ENCODE measurements around the gene PKP4. TPM values are rescaled to one million over a fixed set of nuclear protein-coding genes. Genes with fewer than 3 reads are reported as not detected.

PKP4 gene
- total and polyA plus RNA-seq, 9 donors: 22.7 to 60.9 (median 46.6) TPM

DNA sequence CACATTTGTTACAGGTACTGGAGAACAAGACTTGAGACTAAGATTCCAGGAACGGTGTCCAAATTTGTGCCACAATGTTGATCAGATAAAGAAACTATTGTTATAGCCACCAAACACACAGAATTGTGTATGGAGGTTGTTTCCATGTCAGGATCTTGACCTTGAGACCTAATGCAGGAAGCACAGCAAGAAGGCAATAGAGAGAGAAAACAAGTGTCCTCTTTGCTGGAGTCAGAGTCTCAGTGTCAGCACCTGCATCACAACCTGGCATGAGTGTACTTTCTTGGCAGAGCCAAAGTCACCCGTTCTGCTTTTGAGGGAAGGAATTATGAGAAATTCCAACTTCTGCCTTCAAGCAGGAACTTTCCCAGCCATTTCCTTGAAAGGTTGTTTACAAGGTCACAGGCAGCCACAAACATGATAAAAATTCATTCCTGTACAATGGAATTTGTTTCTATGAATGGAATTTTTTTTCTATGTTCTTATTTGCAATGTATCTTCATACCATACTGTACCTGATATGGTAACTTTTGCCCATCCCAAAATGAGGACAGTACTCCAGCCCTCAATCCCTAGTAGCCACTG lies 118.4 kb downstream of the PKP4 start:
- no peaks in the 10 kb centered on the region for H3K9me3 ChIP-seq
- no peak overlapping the region for H3K27ac ChIP-seq
- no peak for DNase-seq
- intact Hi-C loops (cut with DNase I): no loop called here
- no peaks in the 10 kb centered on the region for H3K36me3 ChIP-seq
- no peaks in the 10 kb centered on the region for H3K4me1 ChIP-seq (ENCODE audit: insufficient read depth)
- H3K4me3 ChIP-seq: no peak overlapping the region
- no peak for TF ChIP-seq CTCF (IDR thresholded peaks at IDR 0.05)
- no peak for TF ChIP-seq POLR2A (IDR thresholded peaks at IDR 0.05)
- no peak for TF ChIP-seq EP300 (IDR thresholded peaks at IDR 0.05)
- 47 to 56% (median 49%) methylated on average over 2 of the region's 2 CpGs for WGBS, 3 donors
- H3K27me3 ChIP-seq: no peaks in the 10 kb centered on the region

GRCh38 chr2:158577141-158577540 lies 120.4 kb downstream of the PKP4 start:
- H3K27ac ChIP-seq: no peak overlapping the region
- TF ChIP-seq CTCF (IDR thresholded peaks at IDR 0.05) (no peak), POLR2A (IDR thresholded peaks at IDR 0.05) (no peak), EP300 (IDR thresholded peaks at IDR 0.05) (no peak)
- no peak overlapping the region for H3K4me3 ChIP-seq
- intact Hi-C loops (cut with DNase I): no loop called here
- H3K9me3 ChIP-seq: no peaks in the 10 kb centered on the region
- H3K36me3 ChIP-seq: no peaks in the 10 kb centered on the region
- H3K27me3 ChIP-seq: no peaks in the 10 kb centered on the region
- 94 to 98% (median 95%) methylated on average over 5 of the region's 5 CpGs for WGBS, 3 donors
- no peaks in the 10 kb centered on the region for H3K4me1 ChIP-seq (ENCODE audit: insufficient read depth)
- no peak for DNase-seq

- no peak for TF ChIP-seq POLR2A (IDR thresholded peaks at IDR 0.05)
- Histone ChIP-seq H3K36me3 (no peaks in the 10 kb centered on the region), H3K4me1 (ENCODE audit: insufficient read depth) (no peaks in the 10 kb centered on the region), H3K9me3 (no peaks in the 10 kb centered on the region), H3K27me3 (no peaks in the 10 kb centered on the region), H3K4me3 (no peak overlapping the region), H3K27ac (no peak overlapping the region)
- intact Hi-C loops (cut with DNase I): no loop called here
- no peak for DNase-seq
- 87 to 97% (median 93%) methylated on average over 1 of the region's 1 CpG for WGBS, 3 donors
These were observed 122.1 kb downstream of the PKP4 start for GRCh38 chr2:158578703-158579330.

DNA sequence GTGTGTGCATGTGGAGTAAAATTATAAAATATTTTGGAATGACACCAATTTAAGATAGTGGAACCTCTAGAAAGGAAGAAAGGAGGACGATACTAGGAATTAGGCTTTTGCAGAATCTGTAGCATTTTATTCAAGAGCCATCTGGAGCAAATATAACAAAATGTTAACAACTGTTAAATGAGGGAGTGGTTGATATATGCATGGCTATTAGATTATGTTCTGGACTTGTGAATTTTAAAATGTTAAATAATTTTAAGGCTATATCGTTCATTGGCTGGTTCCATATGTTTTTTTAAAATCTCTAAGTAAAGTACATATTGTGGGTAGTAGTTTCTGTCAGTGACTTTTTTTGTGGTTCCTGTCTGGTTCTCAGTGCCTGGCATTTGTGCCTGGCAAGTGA lies 123.2 kb downstream of the PKP4 start:
- no peaks in the 10 kb centered on the region for H3K9me3 ChIP-seq
- H3K4me3 ChIP-seq: no peak overlapping the region
- WGBS, 3 donors: 83 to 87% (median 85%) methylated on average over 2 of the region's 2 CpGs
- DNase-seq: no peak
- H3K27me3 ChIP-seq: no peaks in the 10 kb centered on the region
- no peaks in the 10 kb centered on the region for H3K4me1 ChIP-seq (ENCODE audit: insufficient read depth)
- intact Hi-C loops (cut with DNase I): no loop called here
- no peaks in the 10 kb centered on the region for H3K36me3 ChIP-seq
- TF ChIP-seq EP300 (IDR thresholded peaks at IDR 0.05) (no peak), CTCF (IDR thresholded peaks at IDR 0.05) (no peak), POLR2A (IDR thresholded peaks at IDR 0.05) (no peak)
- no peak overlapping the region for H3K27ac ChIP-seq

GRCh38 chr2:158580760-158581159 lies 124.0 kb downstream of the PKP4 start:
- Histone ChIP-seq H3K27ac (no peak overlapping the region), H3K27me3 (no peaks in the 10 kb centered on the region), H3K36me3 (no peaks in the 10 kb centered on the region), H3K9me3 (no peaks in the 10 kb centered on the region), H3K4me3 (no peak overlapping the region), H3K4me1 (ENCODE audit: insufficient read depth) (no peaks in the 10 kb centered on the region)
- 95 to 97% (median 97%) methylated on average over 2 of the region's 2 CpGs for WGBS, 3 donors
- DNase-seq: no peak
- intact Hi-C loops (cut with DNase I): no loop called here
- no peak for TF ChIP-seq EP300 (IDR thresholded peaks at IDR 0.05)
- TF ChIP-seq POLR2A (IDR thresholded peaks at IDR 0.05): no peak
- no peak for TF ChIP-seq CTCF (IDR thresholded peaks at IDR 0.05)

All from ovary (tissue), 9 donors.